Transverse colon (tissue), 4 donors: ENCODE measurements around the gene FGF22.

ENCODE experiments used
- CTCF ChIP-seq, 5 experiments: fragments of 200-600 bp in 3 of 5; fragments of 450-650 bp in 2 of 5; sonication (generic) in 3 of 5; IDR thresholded peaks; 1 replicate in 2 of 5; 2 replicates in 3 of 5; pipeline ENCODE4 v1.5.1; 2016 to 2017; ENCODE audit warnings: antibody characterized with exemption in 5 of 5, inconsistent platforms in 3 of 5, mild to moderate bottlenecking in 2 of 5, moderate library complexity in 1 of 5
- EP300 ChIP-seq: sonication (generic); formaldehyde crosslinking; IDR thresholded peaks from one replicate; pipeline ENCODE4 v1.6.1; 2017; ENCODE audit warnings: antibody characterized with exemption, low read depth
- POLR2A ChIP-seq: fragments of 450-650 bp; IDR thresholded peaks from one replicate; pipeline ENCODE4 v1.6.1; 2016; ENCODE audit warnings: antibody characterized with exemption, mild to moderate bottlenecking, moderate library complexity
- POLR2AphosphoS5 ChIP-seq, 3 donors: sonication (generic); formaldehyde crosslinking; IDR thresholded peaks; one replicate each; pipeline ENCODE4 v1.6.1; 2016; ENCODE audit warnings: antibody characterized with exemption in 3 of 3

- no peak for TF ChIP-seq CTCF (IDR thresholded peaks at IDR 0.05)
- TF ChIP-seq EP300 = no peak
- no peak for TF ChIP-seq POLR2A
- no peak for TF ChIP-seq POLR2AphosphoS5 (IDR thresholded peaks at IDR 0.05)
These were observed 13.0 kb downstream of the FGF22 start for GRCh38 chr19:652467-653389.
